Measurements from ENCODE around the gene CHST9. TPM values are rescaled to one million over a fixed set of nuclear protein-coding genes. Genes with fewer than 3 reads are reported as not detected.

CHST9 gene
- total RNA-seq, 4 donors from 2014 or later: 0.21 to 0.98 (median 0.26) TPM

DNA sequence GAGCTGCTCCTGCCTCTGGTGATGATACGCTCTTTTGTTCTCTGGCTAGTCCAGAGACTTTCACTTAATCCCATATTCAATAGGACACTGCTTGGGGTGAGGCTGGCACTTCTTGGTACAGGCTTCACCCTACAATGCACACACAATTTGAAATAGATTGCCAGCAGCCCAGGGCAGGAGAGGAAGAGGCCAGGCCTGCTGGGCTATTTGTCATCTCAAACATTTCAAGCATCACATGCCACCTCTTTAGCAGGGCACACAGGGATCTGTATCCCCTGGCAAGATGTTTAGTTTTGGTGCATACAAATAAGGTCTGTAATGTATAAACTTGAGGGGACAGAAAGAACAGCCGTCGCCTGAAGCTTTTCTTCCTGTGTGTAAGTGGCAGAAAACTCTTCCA is 120.4 kb downstream of the CHST9 start:
- no peaks in the 10 kb centered on the region for H3K9me3 ChIP-seq
- DNase-seq (ENCODE audit: low spot score in 2 of 2): no peak
- H3K4me3 ChIP-seq: no peak overlapping the region
- no peaks in the 10 kb centered on the region for H3K36me3 ChIP-seq
- no peak for TF ChIP-seq CTCF (IDR thresholded peaks at IDR 0.05)
- no peak overlapping the region for H3K27ac ChIP-seq
- WGBS, 2 donors: 89 to 92% methylated on average over 3 of the region's 3 CpGs
- no peaks in the 10 kb centered on the region for H3K27me3 ChIP-seq
- no peaks in the 10 kb centered on the region for H3K4me1 ChIP-seq

DNA sequence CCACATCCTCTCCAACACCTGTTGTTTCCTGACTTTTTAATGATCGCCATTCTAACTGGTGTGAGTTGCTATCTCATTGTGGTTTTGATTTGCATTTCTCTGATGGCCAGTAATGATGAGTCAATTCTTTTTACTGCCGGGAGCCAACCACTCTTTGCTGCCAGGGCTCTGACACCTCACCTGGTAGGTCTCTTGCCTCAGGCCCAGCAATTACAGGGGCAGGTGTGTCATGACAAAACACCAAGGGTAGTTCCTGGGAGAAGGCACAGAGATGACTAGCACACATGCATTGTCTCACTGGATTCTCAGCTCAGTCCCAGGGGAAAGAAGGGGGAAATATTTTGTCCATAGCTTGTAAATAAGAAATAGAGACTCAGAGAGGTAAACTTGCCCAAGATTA is 122.3 kb downstream of the CHST9 start:
- TF ChIP-seq EP300 (IDR thresholded peaks at IDR 0.05) (no peak), CTCF (IDR thresholded peaks at IDR 0.05) (no peak), POLR2A (IDR thresholded peaks at IDR 0.05) (no peak)
- Histone ChIP-seq H3K4me1 (peaks cover 0 to 7% (median 0%) of the 10 kb centered on the region in 4 donors), H3K27ac (no peak overlapping the region), H3K36me3 (no peaks in the 10 kb centered on the region), H3K4me3 (no peak overlapping the region), H3K9me3 (no peaks in the 10 kb centered on the region), H3K27me3 (no peaks in the 10 kb centered on the region)
- DNase-seq (ENCODE audit: low spot score in 2 of 2): no peak
- WGBS, 2 donors: 92 to 97% methylated on average over 2 of the region's 2 CpGs

- Histone ChIP-seq H3K4me3 (no peak overlapping the region), H3K27me3 (no peaks in the 10 kb centered on the region), H3K27ac (no peak overlapping the region), H3K36me3 (no peaks in the 10 kb centered on the region), H3K9me3 (no peaks in the 10 kb centered on the region), H3K4me1 (peaks cover 0 to 7% (median 0%) of the 10 kb centered on the region in 4 donors)
- TF ChIP-seq EP300 (IDR thresholded peaks at IDR 0.05): no peak
- TF ChIP-seq POLR2A (IDR thresholded peaks at IDR 0.05): no peak
- no peak for TF ChIP-seq CTCF (IDR thresholded peaks at IDR 0.05)
- WGBS, 2 donors: 88 to 90% methylated on average over 7 of the region's 7 CpGs
- no peak for DNase-seq (ENCODE audit: low spot score in 2 of 2)
Measured at GRCh38 chr18:27061488-27062095, 123.5 kb downstream of the CHST9 start.

- no peak for TF ChIP-seq CTCF (IDR thresholded peaks at IDR 0.05)
- TF ChIP-seq POLR2A (IDR thresholded peaks at IDR 0.05): no peak
- TF ChIP-seq EP300 (IDR thresholded peaks at IDR 0.05): peak in 1 of 2 donors; percentile 6
- Histone ChIP-seq H3K9me3 (no peaks in the 10 kb centered on the region), H3K36me3 (no peaks in the 10 kb centered on the region), H3K27me3 (no peaks in the 10 kb centered on the region), H3K27ac (peak overlapping the region in 3 of 4 donors; percentile 28 to 73 (median 62)), H3K4me1 (peaks cover 0 to 7% (median 0%) of the 10 kb centered on the region in 4 donors), H3K4me3 (no peak overlapping the region)
- WGBS, 2 donors: 35 to 47% methylated on average over 11 of the region's 11 CpGs
- DNase-seq (ENCODE audit: low spot score in 2 of 2): no peak
Measured at GRCh38 chr18:27057519-27058234, 127.4 kb downstream of the CHST9 start.

DNA sequence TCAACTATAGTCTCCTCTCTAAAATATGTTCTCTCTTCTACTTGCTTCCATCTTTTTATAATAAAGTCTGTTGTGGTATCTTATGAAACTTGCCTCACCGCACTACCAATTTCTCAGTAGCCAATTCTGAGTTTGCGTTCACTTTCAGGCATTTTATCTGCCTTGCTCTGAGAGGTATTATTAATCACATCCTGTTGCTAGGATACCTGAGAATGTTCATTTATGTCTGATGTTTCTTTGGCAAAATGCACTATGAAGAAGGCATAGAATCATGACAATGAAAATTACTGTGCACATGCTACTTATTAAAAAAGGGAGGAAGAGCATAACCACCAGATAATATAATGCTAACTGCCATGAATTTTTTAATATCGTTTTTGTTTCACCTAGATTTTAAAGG is 130.2 kb downstream of the CHST9 start:
- H3K4me3 ChIP-seq: no peak overlapping the region
- TF ChIP-seq POLR2A (IDR thresholded peaks at IDR 0.05) (no peak), CTCF (IDR thresholded peaks at IDR 0.05) (no peak), EP300 (IDR thresholded peaks at IDR 0.05) (no peak)
- WGBS, 2 donors: 92 to 95% methylated on average over 3 of the region's 3 CpGs
- no peaks in the 10 kb centered on the region for H3K36me3 ChIP-seq
- H3K27ac ChIP-seq: no peak overlapping the region
- H3K27me3 ChIP-seq: no peaks in the 10 kb centered on the region
- no peak for DNase-seq (ENCODE audit: low spot score in 2 of 2)
- H3K4me1 ChIP-seq: peaks cover 0 to 7% (median 0%) of the 10 kb centered on the region in 4 donors
- no peaks in the 10 kb centered on the region for H3K9me3 ChIP-seq
